ENCODE measurements around the gene NFYB.

NFYB gene

DNA sequence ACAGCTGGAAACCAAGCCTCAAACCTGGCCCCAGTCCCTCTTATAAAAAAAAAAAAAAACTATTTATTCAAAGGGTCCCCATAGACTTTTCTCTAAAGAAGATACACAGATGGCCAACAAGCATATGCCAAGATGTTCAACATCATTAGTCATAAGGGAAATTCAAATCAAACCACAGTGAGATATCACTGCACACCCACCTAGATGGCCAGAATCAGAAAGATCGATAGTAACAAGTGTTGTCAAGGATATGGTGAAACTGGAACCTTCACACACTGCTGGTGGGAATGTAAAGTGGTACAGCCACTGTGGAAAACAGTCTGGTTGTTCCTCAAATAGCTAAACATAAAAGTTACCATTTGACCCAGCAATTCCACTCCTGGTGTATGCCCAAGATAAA is 5.9 kb upstream of the NFYB start:
- H3K4me3 ChIP-seq (ENCODE audit: low read depth, low read length), result no peak overlapping the region
- TF ChIP-seq, protein P1, sequence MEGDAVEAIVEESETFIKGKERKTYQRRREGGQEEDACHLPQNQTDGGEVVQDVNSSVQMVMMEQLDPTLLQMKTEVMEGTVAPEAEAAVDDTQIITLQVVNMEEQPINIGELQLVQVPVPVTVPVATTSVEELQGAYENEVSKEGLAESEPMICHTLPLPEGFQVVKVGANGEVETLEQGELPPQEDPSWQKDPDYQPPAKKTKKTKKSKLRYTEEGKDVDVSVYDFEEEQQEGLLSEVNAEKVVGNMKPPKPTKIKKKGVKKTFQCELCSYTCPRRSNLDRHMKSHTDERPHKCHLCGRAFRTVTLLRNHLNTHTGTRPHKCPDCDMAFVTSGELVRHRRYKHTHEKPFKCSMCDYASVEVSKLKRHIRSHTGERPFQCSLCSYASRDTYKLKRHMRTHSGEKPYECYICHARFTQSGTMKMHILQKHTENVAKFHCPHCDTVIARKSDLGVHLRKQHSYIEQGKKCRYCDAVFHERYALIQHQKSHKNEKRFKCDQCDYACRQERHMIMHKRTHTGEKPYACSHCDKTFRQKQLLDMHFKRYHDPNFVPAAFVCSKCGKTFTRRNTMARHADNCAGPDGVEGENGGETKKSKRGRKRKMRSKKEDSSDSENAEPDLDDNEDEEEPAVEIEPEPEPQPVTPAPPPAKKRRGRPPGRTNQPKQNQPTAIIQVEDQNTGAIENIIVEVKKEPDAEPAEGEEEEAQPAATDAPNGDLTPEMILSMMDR (IDR thresholded peaks at IDR 0.05; ENCODE audit: insufficient read depth, low read depth, low read length, missing control alignments), result no peak
- no peak for DNase-seq (ENCODE audit: low read depth)

GRCh38 chr12:104143002-104143401 is 5.0 kb upstream of the NFYB start:
- DNase-seq (ENCODE audit: low read depth), result no peak
- TF ChIP-seq, protein P1 (IDR thresholded peaks at IDR 0.05; ENCODE audit: insufficient read depth, low read depth, low read length, missing control alignments), result no peak
- no peak overlapping the region for H3K4me3 ChIP-seq (ENCODE audit: low read depth, low read length)

DNA sequence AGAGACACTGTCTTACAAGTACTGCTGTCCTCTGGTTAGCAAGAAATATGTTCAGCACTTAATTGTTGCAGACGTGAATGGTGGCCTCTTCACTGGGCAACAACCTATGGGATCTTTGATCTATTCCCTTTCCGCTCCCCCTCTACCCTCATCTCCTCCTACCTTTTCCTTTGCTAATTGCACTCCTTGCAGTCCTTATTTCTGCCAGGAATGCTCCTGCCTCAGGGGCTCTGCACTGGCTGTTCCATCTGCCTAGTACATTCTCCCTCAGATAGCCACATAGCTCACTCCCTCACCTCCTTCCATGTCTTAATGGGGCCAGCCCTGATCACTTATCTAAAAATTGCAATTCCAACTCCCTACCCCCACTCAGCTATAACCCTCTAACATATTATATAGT is 4.5 kb upstream of the NFYB start:
- TF ChIP-seq, protein P1 (IDR thresholded peaks at IDR 0.05; ENCODE audit: insufficient read depth, low read depth, low read length, missing control alignments), result no peak
- DNase-seq (ENCODE audit: low read depth), result no peak
- no peak overlapping the region for H3K4me3 ChIP-seq (ENCODE audit: low read depth, low read length)

DNA sequence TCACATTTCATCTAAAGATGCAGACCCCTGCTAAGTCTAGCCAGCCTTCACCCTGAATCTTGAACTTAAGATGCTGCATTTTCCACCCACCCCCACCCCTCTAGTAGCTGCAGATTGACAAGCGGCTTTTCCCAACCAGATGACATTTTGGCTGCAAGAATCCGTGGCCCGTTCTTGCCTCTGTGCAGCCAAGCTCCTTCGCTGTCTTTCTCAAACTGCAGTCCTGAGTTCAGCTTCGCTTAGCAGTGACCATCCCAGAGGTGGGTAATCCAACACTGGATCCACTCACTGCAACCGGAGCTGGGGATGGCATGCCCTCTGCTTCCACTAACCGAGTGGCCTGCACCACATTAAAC is 765 bp upstream of the NFYB start:
- DNase-seq (ENCODE audit: low read depth), result peak; percentile 5
- peak overlapping the region; percentile 48 for H3K4me3 ChIP-seq (ENCODE audit: low read depth, low read length)
- TF ChIP-seq, protein P1 (IDR thresholded peaks at IDR 0.05; ENCODE audit: insufficient read depth, low read depth, low read length, missing control alignments), result no peak

- peak overlapping the region; percentile 90 for H3K4me3 ChIP-seq (ENCODE audit: low read depth, low read length)
- peak; percentile 68 for DNase-seq (ENCODE audit: low read depth)
- TF ChIP-seq, protein P1 (IDR thresholded peaks at IDR 0.05; ENCODE audit: insufficient read depth, low read depth, low read length, missing control alignments), result no peak
Observed at GRCh38 chr12:104137001-104137901, 759 bp downstream of the NFYB start.

DNA sequence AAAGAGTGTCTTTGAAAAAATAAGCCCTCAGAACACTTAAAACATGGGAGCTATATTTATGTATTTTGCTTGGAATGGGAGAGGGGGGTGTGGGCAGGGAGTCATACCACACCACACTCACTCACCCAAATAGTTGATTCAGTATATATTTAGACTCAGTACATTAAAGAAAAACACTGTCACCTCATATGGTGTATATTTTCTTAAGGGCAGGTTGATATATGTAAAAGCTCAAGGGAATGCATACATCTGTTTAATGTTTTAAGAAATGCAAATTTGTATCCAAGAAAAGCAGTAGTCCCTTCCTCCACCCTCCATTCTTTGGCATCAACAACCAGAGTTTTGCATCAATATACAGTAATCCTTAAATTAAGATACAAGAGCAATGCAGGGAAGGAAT is 1.4 kb downstream of the NFYB start:
- peak overlapping the region; percentile 90 for H3K4me3 ChIP-seq (ENCODE audit: low read depth, low read length)
- TF ChIP-seq, protein P1 (IDR thresholded peaks at IDR 0.05; ENCODE audit: insufficient read depth, low read depth, low read length, missing control alignments), result no peak
- no peak for DNase-seq (ENCODE audit: low read depth)

GRCh38 chr12:104134882-104135281 is 3.1 kb downstream of the NFYB start:
- TF ChIP-seq, protein P1 (IDR thresholded peaks at IDR 0.05; ENCODE audit: insufficient read depth, low read depth, low read length, missing control alignments), result no peak
- no peak overlapping the region for H3K4me3 ChIP-seq (ENCODE audit: low read depth, low read length)
- DNase-seq (ENCODE audit: low read depth), result no peak

All from GM12865 (cell line).